Activated T-helper 2 cell treated with anti-CD3 and anti-CD28 coated beads, Interferon-gamma antibody, Interleukin-2, Interleukin-4, amounts not matched to agents 10 μg/mL and 5 μg/mL and 100 μg/mL, durations not matched to agents 14 hours and 24 hours and 36 hours (primary cell): ENCODE results near the gene ARHGAP10. TPM values are rescaled to one million over a fixed set of nuclear protein-coding genes. Genes with fewer than 3 reads are reported as not detected.

Source experiments
- DNase-seq: peaks from one replicate; pipeline ENCODE4 v3.0.0; 2021; ENCODE audit warnings: low spot score
- H3K27ac Mint-ChIP-seq: one replicate; pipeline ENCODE4 v1.8.0; 2021; ENCODE audit warnings: mixed read lengths
- H3K27me3 Mint-ChIP-seq: one replicate; pipeline ENCODE4 v1.8.0; 2021; ENCODE audit warnings: low read depth, mixed read lengths
- H3K36me3 Mint-ChIP-seq: one replicate; pipeline ENCODE4 v1.8.0; 2021; ENCODE audit warnings: low read depth, mixed read lengths
- H3K4me1 Mint-ChIP-seq: one replicate; pipeline ENCODE4 v1.8.0; 2021; ENCODE audit warnings: low read depth, mixed read lengths
- H3K4me3 Mint-ChIP-seq: one replicate; pipeline ENCODE4 v1.8.0; 2021; ENCODE audit warnings: low read depth, mild to moderate bottlenecking, moderate library complexity, mixed read lengths
- H3K9me3 Mint-ChIP-seq: one replicate; pipeline ENCODE4 v1.8.0; 2021; ENCODE audit warnings: mixed read lengths
- intact Hi-C: fragments of 100-400 bp; cut with micrococcal nuclease; formaldehyde crosslinking; loops from one replicate; pipeline ENCODE4 v1.15.1; 2023
- total RNA-seq: library from RNA; stranded (reverse); gene quantifications from 2 replicates; pipeline ENCODE4 v1.2.3, GENCODE V29; 2022

The ARHGAP10 gene
- total RNA-seq, 1 donor from 2014 or later: 18.5 TPM

- intact Hi-C loops: no loop called here
- peaks cover 3% of the 10 kb centered on the region for H3K36me3 Mint-ChIP-seq
- no peaks in the 10 kb centered on the region for H3K9me3 Mint-ChIP-seq
- H3K27me3 Mint-ChIP-seq: no peaks in the 10 kb centered on the region
- no peak overlapping the region for H3K27ac Mint-ChIP-seq
- no peak for DNase-seq
- peaks cover 23% of the 10 kb centered on the region for H3K4me1 Mint-ChIP-seq
- no peak overlapping the region for H3K4me3 Mint-ChIP-seq
Observed at GRCh38 chr4:147760176-147760575, 28.3 kb downstream of the ARHGAP10 start.

- Mint-ChIP-seq H3K27me3 (no peaks in the 10 kb centered on the region), H3K9me3 (no peaks in the 10 kb centered on the region)
- DNase-seq: no peak
Observed at GRCh38 chr4:147760695-147761094, 28.8 kb downstream of the ARHGAP10 start.

GRCh38 chr4:147761218-147761883 lies 29.5 kb downstream of the ARHGAP10 start:
- H3K4me1 Mint-ChIP-seq: peaks cover 13% of the 10 kb centered on the region
- no peaks in the 10 kb centered on the region for H3K27me3 Mint-ChIP-seq
- H3K4me3 Mint-ChIP-seq: no peak overlapping the region
- DNase-seq: no peak
- intact Hi-C loops: no loop called here
- peaks cover 3% of the 10 kb centered on the region for H3K36me3 Mint-ChIP-seq
- no peak overlapping the region for H3K27ac Mint-ChIP-seq
- no peaks in the 10 kb centered on the region for H3K9me3 Mint-ChIP-seq

More at GRCh38 chr4:147760695-147761094, 28.8 kb downstream of the ARHGAP10 start:
- intact Hi-C loops: no loop called here
- Mint-ChIP-seq H3K27ac (no peak overlapping the region), H3K36me3 (peaks cover 3% of the 10 kb centered on the region), H3K4me1 (peaks cover 18% of the 10 kb centered on the region), H3K4me3 (no peak overlapping the region)

- Mint-ChIP-seq H3K4me1 (peaks cover 24% of the 10 kb centered on the region), H3K4me3 (no peak overlapping the region), H3K27me3 (no peaks in the 10 kb centered on the region), H3K36me3 (peaks cover 4% of the 10 kb centered on the region), H3K27ac (no peak overlapping the region), H3K9me3 (no peaks in the 10 kb centered on the region)
- intact Hi-C loops: no loop called here
- DNase-seq: no peak
Observed at GRCh38 chr4:147764337-147764736, 32.4 kb downstream of the ARHGAP10 start.

GRCh38 chr4:147765121-147765529 lies 33.2 kb downstream of the ARHGAP10 start:
- intact Hi-C loops: no loop called here
- no peaks in the 10 kb centered on the region for H3K9me3 Mint-ChIP-seq
- peaks cover 32% of the 10 kb centered on the region for H3K4me1 Mint-ChIP-seq
- no peak for DNase-seq
- no peaks in the 10 kb centered on the region for H3K27me3 Mint-ChIP-seq
- peaks cover 8% of the 10 kb centered on the region for H3K36me3 Mint-ChIP-seq
- H3K4me3 Mint-ChIP-seq: no peak overlapping the region
- H3K27ac Mint-ChIP-seq: no peak overlapping the region

GRCh38 chr4:147768113-147768512 lies 36.2 kb downstream of the ARHGAP10 start:
- Mint-ChIP-seq H3K4me1 (peaks cover 26% of the 10 kb centered on the region), H3K27ac (no peak overlapping the region), H3K27me3 (no peaks in the 10 kb centered on the region), H3K4me3 (no peak overlapping the region), H3K9me3 (no peaks in the 10 kb centered on the region), H3K36me3 (peaks cover 8% of the 10 kb centered on the region)
- intact Hi-C loops: loop anchor here (2.0 kb wide), 1 partner anchor 27 kb away; no protein-coding TSS in a partner anchor
- no peak for DNase-seq

GRCh38 chr4:147769386-147769785 lies 37.5 kb downstream of the ARHGAP10 start:
- intact Hi-C loops: loop anchor here (2.0 kb wide), 1 partner anchor 25 kb away; no protein-coding TSS in a partner anchor
- DNase-seq: no peak
- Mint-ChIP-seq H3K36me3 (peaks cover 8% of the 10 kb centered on the region), H3K4me1 (peaks cover 35% of the 10 kb centered on the region), H3K9me3 (no peaks in the 10 kb centered on the region), H3K27me3 (no peaks in the 10 kb centered on the region), H3K27ac (peak overlapping the region; percentile 46), H3K4me3 (no peak overlapping the region)

- Mint-ChIP-seq H3K27me3 (no peaks in the 10 kb centered on the region), H3K4me1 (peaks cover 37% of the 10 kb centered on the region), H3K36me3 (peaks cover 8% of the 10 kb centered on the region), H3K4me3 (no peak overlapping the region), H3K27ac (no peak overlapping the region), H3K9me3 (no peaks in the 10 kb centered on the region)
- intact Hi-C loops: no loop called here
- DNase-seq: no peak
Observed at GRCh38 chr4:147770831-147771230, 38.9 kb downstream of the ARHGAP10 start.

- peaks cover 8% of the 10 kb centered on the region for H3K36me3 Mint-ChIP-seq
- H3K4me1 Mint-ChIP-seq: peaks cover 40% of the 10 kb centered on the region
- DNase-seq: no peak
- H3K9me3 Mint-ChIP-seq: no peaks in the 10 kb centered on the region
- H3K27me3 Mint-ChIP-seq: no peaks in the 10 kb centered on the region
- H3K4me3 Mint-ChIP-seq: no peak overlapping the region
- no peak overlapping the region for H3K27ac Mint-ChIP-seq
- intact Hi-C loops: no loop called here
Observed at GRCh38 chr4:147772056-147772455, 40.2 kb downstream of the ARHGAP10 start.

- peaks cover 44% of the 10 kb centered on the region for H3K4me1 Mint-ChIP-seq
- no peak for DNase-seq
- H3K27me3 Mint-ChIP-seq: no peaks in the 10 kb centered on the region
- no peak overlapping the region for H3K27ac Mint-ChIP-seq
- intact Hi-C loops: no loop called here
- peaks cover 8% of the 10 kb centered on the region for H3K36me3 Mint-ChIP-seq
- no peaks in the 10 kb centered on the region for H3K9me3 Mint-ChIP-seq
- H3K4me3 Mint-ChIP-seq: no peak overlapping the region
Observed at GRCh38 chr4:147772459-147772969, 40.6 kb downstream of the ARHGAP10 start.

- Mint-ChIP-seq H3K36me3 (peaks cover 11% of the 10 kb centered on the region), H3K4me1 (peaks cover 47% of the 10 kb centered on the region), H3K27me3 (no peaks in the 10 kb centered on the region), H3K27ac (peak overlapping the region; percentile 7), H3K9me3 (no peaks in the 10 kb centered on the region), H3K4me3 (no peak overlapping the region)
- intact Hi-C loops: no loop called here
- DNase-seq: no peak
Observed at GRCh38 chr4:147773261-147774184, 41.6 kb downstream of the ARHGAP10 start.

- Mint-ChIP-seq H3K27ac (peak overlapping the region; percentile 29), H3K4me1 (peaks cover 55% of the 10 kb centered on the region), H3K36me3 (peaks cover 2% of the 10 kb centered on the region), H3K27me3 (no peaks in the 10 kb centered on the region), H3K4me3 (no peak overlapping the region), H3K9me3 (no peaks in the 10 kb centered on the region)
- no peak for DNase-seq
- intact Hi-C loops: no loop called here
Observed at GRCh38 chr4:147776716-147777115, 44.8 kb downstream of the ARHGAP10 start.
